ENCODE data around the gene ADCY1.
A peak's percentile ranks its signal among the peaks of the same experiment; 100 is the strongest.

ADCY1 gene

DNA sequence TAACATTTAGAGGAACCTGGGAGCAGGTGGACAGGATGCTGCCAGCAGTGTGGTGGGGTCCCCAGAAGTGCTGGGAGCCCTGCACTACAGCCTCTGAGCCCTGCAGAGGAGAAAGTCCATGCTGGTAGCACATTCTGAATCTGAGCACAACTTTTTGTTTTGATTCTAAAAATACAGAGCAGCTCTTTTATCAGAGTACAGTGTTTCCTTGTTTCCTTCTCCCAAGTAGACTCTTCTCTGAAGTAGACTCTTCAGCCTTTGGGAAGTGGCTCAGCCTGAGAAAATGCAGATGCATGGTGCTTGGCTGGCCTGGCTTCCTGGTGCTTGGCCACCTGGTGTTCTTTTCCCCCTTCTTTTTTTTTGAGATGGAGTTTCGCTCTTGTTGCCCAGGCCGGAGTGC lies 9.1 kb downstream of the ADCY1 start:
- no peaks in the 10 kb centered on the region for H3K9me3 ChIP-seq (ENCODE audit: insufficient read depth, low read length)
- H3K27me3 ChIP-seq (ENCODE audit: insufficient read depth, insufficient read length): no peaks in the 10 kb centered on the region
- peak overlapping the region; percentile 50 for H3K9ac ChIP-seq (ENCODE audit: insufficient read length, low read depth)
- H3K4me3 ChIP-seq (ENCODE audit: insufficient read length, low read depth): no peak overlapping the region
- no peak for TF ChIP-seq SUZ12 (IDR thresholded peaks at IDR 0.05; ENCODE audit: extremely low read depth, insufficient read depth, insufficient read length)
- TF ChIP-seq YY1 (IDR thresholded peaks at IDR 0.05; ENCODE audit: insufficient read depth, insufficient read length): no peak
- TF ChIP-seq ZNF274 (IDR thresholded peaks at IDR 0.05; ENCODE audit: low read depth, low read length): no peak
- H3K36me3 ChIP-seq (ENCODE audit: insufficient read depth, insufficient read length, low read length): no peaks in the 10 kb centered on the region
- no peak for DNase-seq (ENCODE audit: low read depth, low spot score)
- peaks cover 34% of the 10 kb centered on the region for H3K4me1 ChIP-seq (ENCODE audit: insufficient read depth, insufficient read length)

DNA sequence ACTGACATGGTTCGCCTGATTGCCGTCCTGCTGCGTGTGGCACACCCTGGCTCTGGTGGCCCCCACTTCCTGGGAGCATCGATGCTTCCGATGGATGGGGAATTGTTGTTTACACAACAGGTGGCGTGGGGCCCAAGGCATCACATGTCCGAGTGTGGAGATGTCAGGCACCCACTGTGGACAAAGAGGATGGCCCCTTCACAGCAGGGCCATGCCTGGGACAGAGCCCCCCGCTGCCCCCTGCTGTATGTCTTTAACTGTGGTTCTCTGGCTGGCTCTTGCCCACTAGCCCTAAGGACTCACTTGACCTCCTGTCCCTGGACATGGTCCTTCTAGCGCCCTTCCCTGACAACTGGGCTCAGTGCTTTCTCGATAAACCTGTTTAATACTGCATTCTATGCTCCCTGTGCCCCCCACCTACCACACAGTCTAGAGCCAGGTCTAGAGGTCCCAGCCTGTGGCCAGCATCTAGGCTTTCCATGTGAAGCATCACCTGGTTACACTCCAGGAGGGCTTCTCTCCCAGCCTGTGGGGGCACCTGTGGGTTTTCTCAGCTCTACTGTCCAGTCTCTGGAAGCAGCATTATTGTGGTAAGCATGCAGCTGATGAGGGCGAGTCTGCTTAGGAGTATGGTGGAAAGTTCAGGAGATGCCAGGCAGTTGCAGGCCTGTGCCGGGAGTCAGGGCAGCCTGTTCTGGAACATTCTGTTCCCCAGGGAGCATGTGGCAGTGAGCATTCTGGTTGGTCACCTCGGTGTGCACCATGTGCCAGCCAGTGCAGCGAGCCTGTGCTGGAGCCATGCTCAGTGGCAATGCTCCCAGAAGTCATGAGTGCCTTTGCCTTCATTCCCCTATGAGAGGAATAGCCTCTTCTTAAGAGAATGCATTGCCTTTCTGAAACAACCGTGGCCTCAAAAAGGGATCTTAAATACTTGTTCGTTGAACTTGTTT lies 10.4 kb downstream of the ADCY1 start:
- DNase-seq (ENCODE audit: low read depth, low spot score): no peak
- TF ChIP-seq SUZ12 (IDR thresholded peaks at IDR 0.05; ENCODE audit: extremely low read depth, insufficient read depth, insufficient read length) (no peak), YY1 (IDR thresholded peaks at IDR 0.05; ENCODE audit: insufficient read depth, insufficient read length) (no peak), ZNF274 (IDR thresholded peaks at IDR 0.05; ENCODE audit: low read depth, low read length) (no peak)
- Histone ChIP-seq H3K4me1 (ENCODE audit: insufficient read depth, insufficient read length) (peaks cover 24% of the 10 kb centered on the region), H3K36me3 (ENCODE audit: insufficient read depth, insufficient read length, low read length) (no peaks in the 10 kb centered on the region), H3K4me3 (ENCODE audit: insufficient read length, low read depth) (no peak overlapping the region), H3K27me3 (ENCODE audit: insufficient read depth, insufficient read length) (no peaks in the 10 kb centered on the region), H3K9ac (ENCODE audit: insufficient read length, low read depth) (no peak overlapping the region), H3K9me3 (ENCODE audit: insufficient read depth, low read length) (no peaks in the 10 kb centered on the region)

DNA sequence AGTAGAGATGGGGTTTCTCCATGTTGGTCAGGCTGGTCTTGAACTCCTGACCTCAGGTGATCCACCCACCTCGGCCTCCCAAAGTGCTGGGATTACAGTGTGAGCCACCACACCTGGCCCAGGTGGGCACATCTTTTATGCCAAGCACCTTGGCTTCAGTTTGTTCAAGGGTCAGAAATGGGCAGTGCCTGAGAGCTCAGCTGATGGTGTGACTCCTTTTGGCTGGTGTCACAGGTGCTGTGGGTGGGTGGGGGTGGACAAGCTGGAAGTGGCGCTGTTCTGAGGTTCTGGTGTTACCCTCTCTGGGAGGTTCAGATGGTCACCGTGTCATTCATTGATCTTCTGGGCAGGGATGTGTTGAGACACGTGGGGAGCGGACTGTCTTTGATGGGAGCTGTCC lies 11.5 kb downstream of the ADCY1 start:
- Histone ChIP-seq H3K36me3 (ENCODE audit: insufficient read depth, insufficient read length, low read length) (no peaks in the 10 kb centered on the region), H3K27me3 (ENCODE audit: insufficient read depth, insufficient read length) (no peaks in the 10 kb centered on the region), H3K9me3 (ENCODE audit: insufficient read depth, low read length) (no peaks in the 10 kb centered on the region), H3K4me1 (ENCODE audit: insufficient read depth, insufficient read length) (peaks cover 19% of the 10 kb centered on the region), H3K4me3 (ENCODE audit: insufficient read length, low read depth) (no peak overlapping the region), H3K9ac (ENCODE audit: insufficient read length, low read depth) (no peak overlapping the region)
- DNase-seq (ENCODE audit: low read depth, low spot score): no peak
- TF ChIP-seq SUZ12 (IDR thresholded peaks at IDR 0.05; ENCODE audit: extremely low read depth, insufficient read depth, insufficient read length): no peak
- no peak for TF ChIP-seq YY1 (IDR thresholded peaks at IDR 0.05; ENCODE audit: insufficient read depth, insufficient read length)
- no peak for TF ChIP-seq ZNF274 (IDR thresholded peaks at IDR 0.05; ENCODE audit: low read depth, low read length)

DNA sequence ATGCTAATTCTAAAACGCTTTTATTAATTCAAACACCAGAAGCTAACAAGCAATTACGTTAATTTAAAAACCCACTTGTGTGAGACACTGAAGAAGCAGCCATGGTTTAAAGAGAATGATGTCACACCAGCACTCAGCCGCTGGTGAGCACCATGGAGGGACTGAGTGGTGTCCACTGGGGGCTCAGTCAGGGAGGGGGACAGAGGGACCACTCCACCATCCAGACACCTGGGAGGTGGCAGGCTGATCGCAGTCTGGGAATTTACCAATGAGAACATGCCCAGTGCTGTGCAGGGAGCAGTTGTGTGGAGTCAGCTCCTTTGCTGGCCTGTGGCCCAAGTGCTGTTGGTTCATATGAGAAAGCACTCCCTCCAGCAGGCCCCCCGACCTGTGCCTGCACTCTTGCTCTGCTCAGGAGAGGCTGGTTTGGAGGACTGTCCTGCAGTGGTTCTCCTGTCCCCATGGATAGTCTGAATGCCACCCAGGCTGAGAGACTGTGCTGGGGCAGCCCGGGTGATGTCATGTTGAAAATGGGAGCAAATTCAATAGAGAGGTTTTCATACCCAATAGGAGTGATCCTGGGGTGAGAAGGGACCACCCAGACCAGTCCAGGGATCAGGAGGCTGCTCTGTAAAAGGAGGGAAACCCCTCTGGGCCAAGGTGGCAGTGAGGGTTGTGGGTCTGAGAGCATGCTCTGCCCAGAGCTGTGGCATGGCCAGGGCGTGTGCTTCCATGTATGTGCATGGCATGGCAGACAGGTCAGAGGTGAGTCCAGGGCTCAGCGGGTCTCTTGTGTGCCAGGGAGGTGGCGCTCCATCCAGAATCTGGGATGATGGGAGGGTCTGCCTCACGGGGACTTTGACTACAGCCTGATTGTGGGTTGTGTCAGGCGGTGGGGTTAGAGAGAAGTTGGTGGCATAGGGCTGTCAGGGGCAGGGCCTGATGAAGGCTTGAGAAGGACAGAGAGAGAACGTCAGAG lies 12.7 kb downstream of the ADCY1 start:
- TF ChIP-seq ZNF274 (IDR thresholded peaks at IDR 0.05; ENCODE audit: low read depth, low read length): no peak
- no peak for TF ChIP-seq YY1 (IDR thresholded peaks at IDR 0.05; ENCODE audit: insufficient read depth, insufficient read length)
- no peak for TF ChIP-seq SUZ12 (IDR thresholded peaks at IDR 0.05; ENCODE audit: extremely low read depth, insufficient read depth, insufficient read length)
- DNase-seq (ENCODE audit: low read depth, low spot score): no peak
- Histone ChIP-seq H3K27me3 (ENCODE audit: insufficient read depth, insufficient read length) (no peaks in the 10 kb centered on the region), H3K36me3 (ENCODE audit: insufficient read depth, insufficient read length, low read length) (no peaks in the 10 kb centered on the region), H3K4me3 (ENCODE audit: insufficient read length, low read depth) (no peak overlapping the region), H3K9ac (ENCODE audit: insufficient read length, low read depth) (no peak overlapping the region), H3K9me3 (ENCODE audit: insufficient read depth, low read length) (no peaks in the 10 kb centered on the region), H3K4me1 (ENCODE audit: insufficient read depth, insufficient read length) (peaks cover 9% of the 10 kb centered on the region)

DNA sequence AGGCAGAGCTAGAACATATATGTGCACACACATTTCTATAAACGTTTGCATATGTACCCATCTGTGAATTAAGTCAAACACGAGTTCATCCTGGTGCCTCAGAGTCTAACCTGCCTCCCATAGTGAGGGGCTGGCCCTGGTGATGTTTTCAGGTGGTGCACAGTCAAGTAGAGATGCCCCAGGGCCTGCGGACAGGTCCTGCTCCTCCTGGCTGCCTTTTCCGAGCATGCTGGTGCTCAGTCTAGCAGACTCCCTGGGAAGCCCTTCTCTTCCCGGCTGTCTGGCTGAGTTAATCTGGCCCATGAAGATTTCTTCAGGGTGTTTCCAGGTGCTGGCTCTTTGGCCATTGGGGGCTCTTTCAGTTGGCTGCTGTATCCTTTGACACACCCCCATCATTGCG lies 14.3 kb downstream of the ADCY1 start:
- no peak overlapping the region for H3K9ac ChIP-seq (ENCODE audit: insufficient read length, low read depth)
- no peak for DNase-seq (ENCODE audit: low read depth, low spot score)
- no peaks in the 10 kb centered on the region for H3K27me3 ChIP-seq (ENCODE audit: insufficient read depth, insufficient read length)
- TF ChIP-seq SUZ12 (IDR thresholded peaks at IDR 0.05; ENCODE audit: extremely low read depth, insufficient read depth, insufficient read length) (no peak), ZNF274 (IDR thresholded peaks at IDR 0.05; ENCODE audit: low read depth, low read length) (no peak), YY1 (IDR thresholded peaks at IDR 0.05; ENCODE audit: insufficient read depth, insufficient read length) (no peak)
- H3K36me3 ChIP-seq (ENCODE audit: insufficient read depth, insufficient read length, low read length): no peaks in the 10 kb centered on the region
- no peaks in the 10 kb centered on the region for H3K9me3 ChIP-seq (ENCODE audit: insufficient read depth, low read length)
- H3K4me3 ChIP-seq (ENCODE audit: insufficient read length, low read depth): no peak overlapping the region
- no peaks in the 10 kb centered on the region for H3K4me1 ChIP-seq (ENCODE audit: insufficient read depth, insufficient read length)

DNA sequence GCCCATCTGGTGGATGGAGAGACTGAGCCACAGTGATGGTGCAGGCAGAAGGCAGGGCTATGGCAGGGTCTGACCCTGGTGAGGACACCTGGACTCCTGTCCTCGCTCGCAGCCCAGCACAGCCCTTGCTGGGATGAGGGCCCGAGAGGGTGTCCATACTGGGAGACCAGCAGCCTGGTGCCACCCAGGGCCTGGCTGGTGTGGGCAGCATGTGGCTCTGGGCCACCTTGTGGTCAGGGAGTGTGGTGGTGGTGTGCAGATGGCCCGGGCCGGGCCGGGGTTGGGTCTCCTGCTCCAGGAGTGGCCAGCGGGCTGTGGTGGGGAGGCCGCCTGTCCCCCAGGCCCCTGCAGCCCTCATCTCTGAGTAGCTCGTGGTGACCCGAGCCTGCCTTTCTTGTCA lies 14.9 kb downstream of the ADCY1 start:
- Histone ChIP-seq H3K9ac (ENCODE audit: insufficient read length, low read depth) (no peak overlapping the region), H3K36me3 (ENCODE audit: insufficient read depth, insufficient read length, low read length) (no peaks in the 10 kb centered on the region), H3K4me3 (ENCODE audit: insufficient read length, low read depth) (no peak overlapping the region), H3K9me3 (ENCODE audit: insufficient read depth, low read length) (no peaks in the 10 kb centered on the region), H3K4me1 (ENCODE audit: insufficient read depth, insufficient read length) (no peaks in the 10 kb centered on the region), H3K27me3 (ENCODE audit: insufficient read depth, insufficient read length) (no peaks in the 10 kb centered on the region)
- no peak for DNase-seq (ENCODE audit: low read depth, low spot score)
- TF ChIP-seq ZNF274 (IDR thresholded peaks at IDR 0.05; ENCODE audit: low read depth, low read length) (no peak), YY1 (IDR thresholded peaks at IDR 0.05; ENCODE audit: insufficient read depth, insufficient read length) (no peak), SUZ12 (IDR thresholded peaks at IDR 0.05; ENCODE audit: extremely low read depth, insufficient read depth, insufficient read length) (no peak)

All from NT2/D1 (cell line).